GM23338 (cell line): Measurements from ENCODE around the gene SELENON. TPM values are rescaled to one million over a fixed set of nuclear protein-coding genes. Genes with fewer than 3 reads are reported as not detected.

Experiments
- ATAC-seq: fragments of 200-7000 bp; cut with Tn5 transposase; 3 replicates; pipeline ENCODE4 v1.9.1; 2020
- DNase-seq: peaks from one replicate; pipeline ENCODE4 v3.0.0-alpha.2; 2015; ENCODE audit warnings: low spot score
- H2AFZ ChIP-seq: fragments of 200-600 bp; sonication (generic); 2 replicates; pipeline ENCODE4 v1.8.0; 2016; ENCODE audit warnings: antibody characterized with exemption, mild to moderate bottlenecking, moderate library complexity
- H3F3A ChIP-seq: fragments of 200-600 bp; sonication (generic); replicated peaks from 2 replicates; pipeline ENCODE4 v1.8.0; 2017; ENCODE audit warnings: antibody characterized with exemption, mixed run types, low read depth
- H3K27ac ChIP-seq: fragments of 200-600 bp; sonication (generic); 2 replicates; pipeline ENCODE4 v1.6.1; 2016; ENCODE audit warnings: low read depth
- H3K27me3 ChIP-seq: fragments of 200-600 bp; sonication (generic); 2 replicates; pipeline ENCODE4 v1.8.0; 2016; ENCODE audit warnings: mild to moderate bottlenecking, mixed run types, moderate library complexity; ENCODE audit not compliant: insufficient read depth
- H3K36me3 ChIP-seq: fragments of 200-600 bp; sonication (generic); 2 replicates; pipeline ENCODE4 v1.8.0; 2016; ENCODE audit warnings: mild to moderate bottlenecking; ENCODE audit not compliant: insufficient read depth
- H3K4me1 ChIP-seq: fragments of 200-600 bp; sonication (generic); 2 replicates; pipeline ENCODE4 v1.8.0; 2016; ENCODE audit warnings: mild to moderate bottlenecking, moderate library complexity; ENCODE audit not compliant: insufficient read depth
- H3K4me2 ChIP-seq: fragments of 200-600 bp; sonication (generic); 2 replicates; pipeline ENCODE4 v1.7.1; 2017; ENCODE audit warnings: mixed run types
- H3K4me3 ChIP-seq: fragments of 200-600 bp; sonication (generic); 2 replicates; pipeline ENCODE4 v1.6.1; 2016; ENCODE audit warnings: mixed run types
- H3K79me2 ChIP-seq: fragments of 200-600 bp; sonication (generic); replicated peaks from 2 replicates; pipeline ENCODE4 v1.8.0; 2017; ENCODE audit warnings: mild to moderate bottlenecking; ENCODE audit not compliant: insufficient read depth
- H3K9me2 ChIP-seq: fragments of 200-600 bp; sonication (generic); 2 replicates; pipeline ENCODE4 v1.8.0; 2017; ENCODE audit not compliant: insufficient read depth
- H4K20me1 ChIP-seq: fragments of 200-600 bp; sonication (generic); replicated peaks from 2 replicates; pipeline ENCODE4 v1.8.0; 2017; ENCODE audit warnings: mild to moderate bottlenecking; ENCODE audit not compliant: insufficient read depth
- H3K27ac Mint-ChIP-seq: 2 replicates; pipeline ENCODE4 v1.8.0; 2020; ENCODE audit warnings: inconsistent platforms, mild to moderate bottlenecking, moderate library complexity, mixed read lengths
- H3K27me3 Mint-ChIP-seq: 3 replicates; pipeline ENCODE4 v1.8.0; 2022; ENCODE audit warnings: low read depth, mild to moderate bottlenecking, moderate library complexity, mixed read lengths, inconsistent platforms; ENCODE audit not compliant: insufficient read depth, poor library complexity
- H3K36me3 Mint-ChIP-seq: 3 replicates; pipeline ENCODE4 v1.8.0; 2021; ENCODE audit warnings: low read depth, mild to moderate bottlenecking, inconsistent platforms, moderate library complexity, mixed read lengths
- H3K4me1 Mint-ChIP-seq: 3 replicates; pipeline ENCODE4 v1.8.0; 2020; ENCODE audit warnings: mild to moderate bottlenecking, inconsistent platforms, mixed read lengths
- H3K4me3 Mint-ChIP-seq: 3 replicates; pipeline ENCODE4 v1.8.0; 2021; ENCODE audit warnings: moderate library complexity, mild to moderate bottlenecking, inconsistent platforms, mixed read lengths
- H3K9me3 Mint-ChIP-seq: 3 replicates; pipeline ENCODE4 v1.8.0; 2020; ENCODE audit warnings: moderate library complexity, mild to moderate bottlenecking, inconsistent platforms, mixed read lengths
- CREB1 ChIP-seq: fragments of 250-450 bp; sonication (Bioruptor Pico); IDR thresholded peaks from 2 replicates; pipeline ENCODE4 v1.5.0; 2020; ENCODE audit warnings: low read depth, mild to moderate bottlenecking, moderate library complexity
- EZH2 ChIP-seq: fragments of 200-600 bp; sonication (generic); IDR thresholded peaks from one replicate; pipeline ENCODE4 v1.8.0; 2017; ENCODE audit warnings: antibody characterized with exemption, mild to moderate bottlenecking, low read depth; ENCODE audit not compliant: unreplicated experiment
- EZH2phosphoT487 ChIP-seq: fragments of 200-600 bp; sonication (generic); IDR thresholded peaks from one replicate; pipeline ENCODE4 v1.8.1; 2018; ENCODE audit warnings: antibody characterized with exemption; ENCODE audit not compliant: unreplicated experiment
- polyA plus RNA-seq: library from polyadenylated mRNA; unstranded; fragments of >200 nt; fragmentation: Nextera tagmentation; extraction: Ambion mirVana; gene quantifications from 2 replicates; pipeline ENCODE4 v1.2.1, GENCODE V29; 2016
- total RNA-seq: library from RNA; depleted of rRNA; stranded (reverse); fragments of >200 nt; shearing (Covaris generic); gene quantifications from 2 replicates; pipeline ENCODE4 v1.2.3, GENCODE V29; 2014
- TF ChIP-seq, protein P1 (sequence below): IDR thresholded peaks from one replicate; pipeline ENCODE4 v1.6.1; 2018; ENCODE audit warnings: antibody characterized with exemption; ENCODE audit not compliant: unreplicated experiment
- TF ChIP-seq, protein P2 (sequence below): fragments of 250-450 bp; sonication (Bioruptor Pico); IDR thresholded peaks from 2 replicates; pipeline ENCODE4 v1.5.0; 2020; ENCODE audit warnings: mild to moderate bottlenecking, moderate library complexity

The SELENON gene
- total and polyA plus RNA-seq, 2 experiments from 2014 or later: 17.9 to 93.2 TPM

DNA sequence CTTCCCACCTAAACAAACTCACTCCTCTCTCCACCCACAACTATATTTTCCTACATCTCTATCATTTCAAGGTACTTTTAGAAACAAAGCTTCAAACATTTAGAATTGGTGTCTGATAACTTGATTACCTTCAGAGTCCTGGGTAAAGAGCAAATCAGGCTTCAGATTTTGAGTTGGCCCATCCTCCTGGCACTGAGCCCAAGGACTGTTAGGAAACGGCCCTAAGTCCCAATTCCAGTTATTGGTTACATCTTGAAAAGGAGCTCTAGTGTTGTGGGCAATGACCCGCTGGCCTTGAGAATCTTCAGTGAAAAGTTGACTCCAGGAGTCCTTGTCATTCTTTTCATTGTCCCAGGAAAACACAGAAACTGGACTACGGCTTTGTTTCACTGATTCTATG lies 34.9 kb downstream of the SELENON start:
- Mint-ChIP-seq H3K27me3 (no peaks in the 10 kb centered on the region), H3K4me3 (no peak overlapping the region), H3K4me1 (peaks cover 3% of the 10 kb centered on the region; the same call in 1 of the 3 replicates), H3K27ac (no peak overlapping the region), H3K36me3 (peaks cover 57% of the 10 kb centered on the region), H3K9me3 (no peaks in the 10 kb centered on the region)
- Histone ChIP-seq H2AFZ (no peak overlapping the region), H3K9me2 (no peaks in the 10 kb centered on the region), H4K20me1 (peaks cover 44% of the 10 kb centered on the region), H3K79me2 (peaks cover 28% of the 10 kb centered on the region), H3K4me1 (no peaks in the 10 kb centered on the region), H3K4me2 (no peak overlapping the region), H3F3A (no peaks in the 10 kb centered on the region; the same call in 1 of the 2 replicates), H3K36me3 (peaks cover 55% of the 10 kb centered on the region), H3K4me3 (no peak overlapping the region), H3K27me3 (no peaks in the 10 kb centered on the region), H3K27ac (no peak overlapping the region)
- ATAC-seq (no peak), DNase-seq (no peak)
- TF ChIP-seq, protein P1, sequence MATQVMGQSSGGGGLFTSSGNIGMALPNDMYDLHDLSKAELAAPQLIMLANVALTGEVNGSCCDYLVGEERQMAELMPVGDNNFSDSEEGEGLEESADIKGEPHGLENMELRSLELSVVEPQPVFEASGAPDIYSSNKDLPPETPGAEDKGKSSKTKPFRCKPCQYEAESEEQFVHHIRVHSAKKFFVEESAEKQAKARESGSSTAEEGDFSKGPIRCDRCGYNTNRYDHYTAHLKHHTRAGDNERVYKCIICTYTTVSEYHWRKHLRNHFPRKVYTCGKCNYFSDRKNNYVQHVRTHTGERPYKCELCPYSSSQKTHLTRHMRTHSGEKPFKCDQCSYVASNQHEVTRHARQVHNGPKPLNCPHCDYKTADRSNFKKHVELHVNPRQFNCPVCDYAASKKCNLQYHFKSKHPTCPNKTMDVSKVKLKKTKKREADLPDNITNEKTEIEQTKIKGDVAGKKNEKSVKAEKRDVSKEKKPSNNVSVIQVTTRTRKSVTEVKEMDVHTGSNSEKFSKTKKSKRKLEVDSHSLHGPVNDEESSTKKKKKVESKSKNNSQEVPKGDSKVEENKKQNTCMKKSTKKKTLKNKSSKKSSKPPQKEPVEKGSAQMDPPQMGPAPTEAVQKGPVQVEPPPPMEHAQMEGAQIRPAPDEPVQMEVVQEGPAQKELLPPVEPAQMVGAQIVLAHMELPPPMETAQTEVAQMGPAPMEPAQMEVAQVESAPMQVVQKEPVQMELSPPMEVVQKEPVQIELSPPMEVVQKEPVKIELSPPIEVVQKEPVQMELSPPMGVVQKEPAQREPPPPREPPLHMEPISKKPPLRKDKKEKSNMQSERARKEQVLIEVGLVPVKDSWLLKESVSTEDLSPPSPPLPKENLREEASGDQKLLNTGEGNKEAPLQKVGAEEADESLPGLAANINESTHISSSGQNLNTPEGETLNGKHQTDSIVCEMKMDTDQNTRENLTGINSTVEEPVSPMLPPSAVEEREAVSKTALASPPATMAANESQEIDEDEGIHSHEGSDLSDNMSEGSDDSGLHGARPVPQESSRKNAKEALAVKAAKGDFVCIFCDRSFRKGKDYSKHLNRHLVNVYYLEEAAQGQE: no peak
- TF ChIP-seq CREB1 (CRISPR knock-in tag) (no peak), EZH2 (no peak), EZH2phosphoT487 (no peak)
- TF ChIP-seq, protein P2, sequence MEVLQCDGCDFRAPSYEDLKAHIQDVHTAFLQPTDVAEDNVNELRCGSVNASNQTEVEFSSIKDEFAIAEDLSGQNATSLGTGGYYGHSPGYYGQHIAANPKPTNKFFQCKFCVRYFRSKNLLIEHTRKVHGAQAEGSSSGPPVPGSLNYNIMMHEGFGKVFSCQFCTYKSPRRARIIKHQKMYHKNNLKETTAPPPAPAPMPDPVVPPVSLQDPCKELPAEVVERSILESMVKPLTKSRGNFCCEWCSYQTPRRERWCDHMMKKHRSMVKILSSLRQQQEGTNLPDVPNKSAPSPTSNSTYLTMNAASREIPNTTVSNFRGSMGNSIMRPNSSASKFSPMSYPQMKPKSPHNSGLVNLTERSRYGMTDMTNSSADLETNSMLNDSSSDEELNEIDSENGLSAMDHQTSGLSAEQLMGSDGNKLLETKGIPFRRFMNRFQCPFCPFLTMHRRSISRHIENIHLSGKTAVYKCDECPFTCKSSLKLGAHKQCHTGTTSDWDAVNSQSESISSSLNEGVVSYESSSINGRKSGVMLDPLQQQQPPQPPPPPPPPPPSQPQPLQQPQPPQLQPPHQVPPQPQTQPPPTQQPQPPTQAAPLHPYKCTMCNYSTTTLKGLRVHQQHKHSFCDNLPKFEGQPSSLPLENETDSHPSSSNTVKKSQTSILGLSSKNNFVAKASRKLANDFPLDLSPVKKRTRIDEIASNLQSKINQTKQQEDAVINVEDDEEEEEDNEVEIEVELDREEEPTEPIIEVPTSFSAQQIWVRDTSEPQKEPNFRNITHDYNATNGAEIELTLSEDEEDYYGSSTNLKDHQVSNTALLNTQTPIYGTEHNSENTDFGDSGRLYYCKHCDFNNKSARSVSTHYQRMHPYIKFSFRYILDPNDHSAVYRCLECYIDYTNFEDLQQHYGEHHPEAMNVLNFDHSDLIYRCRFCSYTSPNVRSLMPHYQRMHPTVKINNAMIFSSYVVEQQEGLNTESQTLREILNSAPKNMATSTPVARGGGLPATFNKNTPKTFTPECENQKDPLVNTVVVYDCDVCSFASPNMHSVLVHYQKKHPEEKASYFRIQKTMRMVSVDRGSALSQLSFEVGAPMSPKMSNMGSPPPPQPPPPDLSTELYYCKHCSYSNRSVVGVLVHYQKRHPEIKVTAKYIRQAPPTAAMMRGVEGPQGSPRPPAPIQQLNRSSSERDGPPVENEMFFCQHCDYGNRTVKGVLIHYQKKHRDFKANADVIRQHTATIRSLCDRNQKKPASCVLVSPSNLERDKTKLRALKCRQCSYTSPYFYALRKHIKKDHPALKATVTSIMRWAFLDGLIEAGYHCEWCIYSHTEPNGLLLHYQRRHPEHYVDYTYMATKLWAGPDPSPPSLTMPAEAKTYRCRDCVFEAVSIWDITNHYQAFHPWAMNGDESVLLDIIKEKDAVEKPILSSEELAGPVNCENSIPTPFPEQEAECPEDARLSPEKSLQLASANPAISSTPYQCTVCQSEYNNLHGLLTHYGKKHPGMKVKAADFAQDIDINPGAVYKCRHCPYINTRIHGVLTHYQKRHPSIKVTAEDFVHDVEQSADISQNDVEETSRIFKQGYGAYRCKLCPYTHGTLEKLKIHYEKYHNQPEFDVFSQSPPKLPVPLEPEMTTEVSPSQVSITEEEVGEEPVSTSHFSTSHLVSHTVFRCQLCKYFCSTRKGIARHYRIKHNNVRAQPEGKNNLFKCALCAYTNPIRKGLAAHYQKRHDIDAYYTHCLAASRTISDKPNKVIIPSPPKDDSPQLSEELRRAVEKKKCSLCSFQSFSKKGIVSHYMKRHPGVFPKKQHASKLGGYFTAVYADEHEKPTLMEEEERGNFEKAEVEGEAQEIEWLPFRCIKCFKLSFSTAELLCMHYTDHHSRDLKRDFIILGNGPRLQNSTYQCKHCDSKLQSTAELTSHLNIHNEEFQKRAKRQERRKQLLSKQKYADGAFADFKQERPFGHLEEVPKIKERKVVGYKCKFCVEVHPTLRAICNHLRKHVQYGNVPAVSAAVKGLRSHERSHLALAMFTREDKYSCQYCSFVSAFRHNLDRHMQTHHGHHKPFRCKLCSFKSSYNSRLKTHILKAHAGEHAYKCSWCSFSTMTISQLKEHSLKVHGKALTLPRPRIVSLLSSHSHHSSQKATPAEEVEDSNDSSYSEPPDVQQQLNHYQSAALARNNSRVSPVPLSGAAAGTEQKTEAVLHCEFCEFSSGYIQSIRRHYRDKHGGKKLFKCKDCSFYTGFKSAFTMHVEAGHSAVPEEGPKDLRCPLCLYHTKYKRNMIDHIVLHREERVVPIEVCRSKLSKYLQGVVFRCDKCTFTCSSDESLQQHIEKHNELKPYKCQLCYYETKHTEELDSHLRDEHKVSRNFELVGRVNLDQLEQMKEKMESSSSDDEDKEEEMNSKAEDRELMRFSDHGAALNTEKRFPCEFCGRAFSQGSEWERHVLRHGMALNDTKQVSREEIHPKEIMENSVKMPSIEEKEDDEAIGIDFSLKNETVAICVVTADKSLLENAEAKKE (CRISPR knock-in tag): no peak
